Right lobe of liver (tissue), 6 donors: Measurements from ENCODE around the gene TXN2. TPM values are rescaled to one million over a fixed set of nuclear protein-coding genes. Genes with fewer than 3 reads are reported as not detected.
"Not testable (repeated sequence)": the region's sequence is repeated elsewhere in the genome, so short reads cannot be mapped to it uniquely, and the experiment has no call there.

ENCODE experiments used
- ATAC-seq, 4 donors: fragments of 200-7000 bp; cut with Tn5 transposase; one replicate each; pipeline ENCODE4 v1.9.1; 2020; ENCODE audit warnings: mild to moderate bottlenecking in 4 of 4, moderate library complexity in 4 of 4
- DNase-seq, 3 donors: peaks; one replicate each; pipeline ENCODE4 v3.0.0-alpha.2; 2020
- H3K27ac ChIP-seq, 3 donors: fragments of 200-600 bp; one replicate each; pipeline ENCODE4 v1.8.0; 2022
- H3K27me3 ChIP-seq, 2 donors: fragments of 200-600 bp; one replicate each; pipeline ENCODE4 v1.8.0; 2022
- H3K36me3 ChIP-seq, 4 donors: fragments of 200-600 bp; sonication (generic) in 1 of 4; one replicate each; pipeline versions ENCODE4 v1.5.1 to v1.8.0; 2017 to 2022; ENCODE audit warnings: control low read depth in 1 of 4
- H3K4me1 ChIP-seq, 4 donors: fragments of 200-600 bp; sonication (generic) in 1 of 4; one replicate each; pipeline versions ENCODE4 v1.5.1 to v1.8.0; 2017 to 2022; ENCODE audit warnings: control low read depth in 1 of 4
- H3K4me3 ChIP-seq, 3 donors: fragments of 200-600 bp; one replicate each; pipeline ENCODE4 v1.8.0; 2022
- H3K9me3 ChIP-seq, 4 donors: fragments of 200-600 bp; sonication (generic) in 1 of 4; one replicate each; pipeline versions ENCODE4 v1.5.1 to v1.8.0; 2017 to 2022; ENCODE audit warnings: control low read depth in 1 of 4
- POLR2A ChIP-seq: fragments of 450-650 bp; IDR thresholded peaks from one replicate; pipeline ENCODE4 v1.6.1; 2017; ENCODE audit warnings: antibody characterized with exemption, mild to moderate bottlenecking
- WGBS: methylation state at CpG from one replicate; pipeline ENCODE4 v1.1.6; 2018; ENCODE audit warnings: low coverage, low lambda C conversion rate; ENCODE audit not compliant: insufficient coverage; ENCODE audit errors: missing lambda C conversion rate; 5-methylcytosine and 5-hydroxymethylcytosine counted together
- intact Hi-C, 2 donors: fragments of 100-400 bp; cut with DNase I; formaldehyde crosslinking; loops; one replicate each; pipeline versions ENCODE4 v1.11.2 to v1.14.1; 2022
- total RNA-seq, 6 experiments: library from RNA; depleted of rRNA in 2 of 6; stranded (reverse); fragments of >200 nt in 2 of 6; fragmentation: NEBNext Ultra II Directional in 3 of 6; extraction: Animal tissue kit (Norgen Biotek cat#: 25700) in 3 of 6; gene quantifications; one replicate each; pipeline versions ENCODE4 v1.1.0 to v1.2.4, GENCODE V29; 2016 to 2023
- TF ChIP-seq, protein P1 (sequence below), 4 donors: fragments of 200-600 bp in 3 of 4; fragments of 450-650 bp in 1 of 4; IDR thresholded peaks; one replicate each; pipeline versions ENCODE4 v1.5.1 to v1.8.0; 2016 to 2022; ENCODE audit warnings: antibody characterized with exemption in 4 of 4, mild to moderate bottlenecking in 2 of 4
- donor health status: DM: no; HTN: yes; CAD: no.
- donor health status: DM: no; HTN: no; CAD: no.
- donor health status: DM: no; HTN: no; CAD: no.
- donor health status: DM: no; HTN: yes; CAD: no.
- donor health status: DM: no; HTN: yes; CAD: no.

The TXN2 gene
- total RNA-seq, 6 experiments from 2014 or later: 56.0 to 94.8 (median 67.2) TPM

DNA sequence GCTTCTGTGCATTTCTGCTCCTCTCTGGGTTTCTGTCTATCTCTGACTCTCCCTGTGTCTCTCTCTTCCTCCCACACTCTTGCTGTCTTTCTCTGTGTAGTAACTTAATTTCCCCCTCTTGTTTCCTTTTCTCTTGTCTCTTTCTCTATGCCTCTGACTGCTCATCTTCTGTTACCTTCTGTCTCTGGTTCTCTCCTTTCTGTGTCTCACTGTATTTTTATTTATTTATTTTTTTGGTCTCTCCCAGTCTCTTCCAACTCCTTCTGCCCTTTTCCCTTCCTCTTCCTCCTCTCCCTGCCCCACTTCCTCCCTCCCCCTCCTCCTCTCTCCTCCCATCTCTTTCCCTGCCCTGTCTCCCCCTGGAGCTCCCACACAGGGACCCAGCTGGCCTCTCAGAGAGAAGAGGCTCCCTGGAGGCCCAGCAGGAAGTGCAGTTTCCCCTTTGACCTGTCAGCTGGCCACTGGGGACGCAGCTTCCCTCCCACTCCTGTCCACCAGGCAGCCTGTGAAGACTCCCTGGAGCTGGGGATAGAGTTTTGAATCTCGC, 55.4 kb downstream of the TXN2 start:
- peak; percentile 66 to 82 (median 73) for ATAC-seq

GRCh38 chr22:36424901-36425579, 56.4 kb downstream of the TXN2 start:
- Histone ChIP-seq H3K27me3 (no peaks in the 10 kb centered on the region), H3K36me3 (no peaks in the 10 kb centered on the region), H3K4me1 (peaks cover 0 to 3% (median 0%) of the 10 kb centered on the region in 4 donors), H3K27ac (no peak overlapping the region), H3K9me3 (no peaks in the 10 kb centered on the region), H3K4me3 (no peak overlapping the region)
- 83% methylated on average over 5 of the region's 5 CpGs for WGBS
- TF ChIP-seq, protein P1, sequence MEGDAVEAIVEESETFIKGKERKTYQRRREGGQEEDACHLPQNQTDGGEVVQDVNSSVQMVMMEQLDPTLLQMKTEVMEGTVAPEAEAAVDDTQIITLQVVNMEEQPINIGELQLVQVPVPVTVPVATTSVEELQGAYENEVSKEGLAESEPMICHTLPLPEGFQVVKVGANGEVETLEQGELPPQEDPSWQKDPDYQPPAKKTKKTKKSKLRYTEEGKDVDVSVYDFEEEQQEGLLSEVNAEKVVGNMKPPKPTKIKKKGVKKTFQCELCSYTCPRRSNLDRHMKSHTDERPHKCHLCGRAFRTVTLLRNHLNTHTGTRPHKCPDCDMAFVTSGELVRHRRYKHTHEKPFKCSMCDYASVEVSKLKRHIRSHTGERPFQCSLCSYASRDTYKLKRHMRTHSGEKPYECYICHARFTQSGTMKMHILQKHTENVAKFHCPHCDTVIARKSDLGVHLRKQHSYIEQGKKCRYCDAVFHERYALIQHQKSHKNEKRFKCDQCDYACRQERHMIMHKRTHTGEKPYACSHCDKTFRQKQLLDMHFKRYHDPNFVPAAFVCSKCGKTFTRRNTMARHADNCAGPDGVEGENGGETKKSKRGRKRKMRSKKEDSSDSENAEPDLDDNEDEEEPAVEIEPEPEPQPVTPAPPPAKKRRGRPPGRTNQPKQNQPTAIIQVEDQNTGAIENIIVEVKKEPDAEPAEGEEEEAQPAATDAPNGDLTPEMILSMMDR (IDR thresholded peaks at IDR 0.05): no peak
- TF ChIP-seq POLR2A: no peak
- DNase-seq (no peak), ATAC-seq (no peak)
- intact Hi-C loops: no loop called here

More for the DNA sequence above, 55.4 kb downstream of the TXN2 start:
- H3K27ac ChIP-seq: peak overlapping the region in 1 of 3 donors; percentile 33
- peak in 1 of 3 donors; percentile 56 for DNase-seq
- 25% methylated on average over 1 of the region's 2 CpGs for WGBS
- no peaks in the 10 kb centered on the region for H3K27me3 ChIP-seq
- H3K9me3 ChIP-seq: no peaks in the 10 kb centered on the region
- H3K4me3 ChIP-seq: no peak overlapping the region
- no peaks in the 10 kb centered on the region for H3K4me1 ChIP-seq
- intact Hi-C loops: no loop called here
- H3K36me3 ChIP-seq: no peaks in the 10 kb centered on the region
- TF ChIP-seq, protein P1 (IDR thresholded peaks at IDR 0.05): no peak
- no peak for TF ChIP-seq POLR2A

GRCh38 chr22:36424466-36424865, 57.0 kb downstream of the TXN2 start:
- H3K4me1 ChIP-seq, intact Hi-C loops, H3K4me3 ChIP-seq, H3K27ac ChIP-seq, ATAC-seq, DNase-seq, H3K9me3 ChIP-seq, H3K36me3 ChIP-seq, H3K27me3 ChIP-seq: not testable (repeated sequence)
- WGBS: 74% methylated on average over 5 of the region's 5 CpGs

- DNase-seq: no peak
- intact Hi-C loops: no loop called here
- H3K4me1 ChIP-seq: peaks cover 0 to 16% (median 5%) of the 10 kb centered on the region in 4 donors
These were observed 57.7 kb downstream of the TXN2 start for GRCh38 chr22:36423461-36424404.

More at GRCh38 chr22:36423461-36424404, 57.7 kb downstream of the TXN2 start:
- Histone ChIP-seq H3K36me3 (no peaks in the 10 kb centered on the region), H3K27me3 (no peaks in the 10 kb centered on the region), H3K9me3 (no peaks in the 10 kb centered on the region), H3K27ac (no peak overlapping the region), H3K4me3 (no peak overlapping the region)
- 62% methylated on average over 11 of the region's 16 CpGs for WGBS
- ATAC-seq: no peak
- TF ChIP-seq POLR2A: no peak
- TF ChIP-seq, protein P1 (IDR thresholded peaks at IDR 0.05): no peak
